ENCODE measurements around the gene BCL7C.
"Not testable (repeated sequence)": the region's sequence is repeated elsewhere in the genome, so short reads cannot be mapped to it uniquely, and the experiment has no call there.

BCL7C gene

DNA sequence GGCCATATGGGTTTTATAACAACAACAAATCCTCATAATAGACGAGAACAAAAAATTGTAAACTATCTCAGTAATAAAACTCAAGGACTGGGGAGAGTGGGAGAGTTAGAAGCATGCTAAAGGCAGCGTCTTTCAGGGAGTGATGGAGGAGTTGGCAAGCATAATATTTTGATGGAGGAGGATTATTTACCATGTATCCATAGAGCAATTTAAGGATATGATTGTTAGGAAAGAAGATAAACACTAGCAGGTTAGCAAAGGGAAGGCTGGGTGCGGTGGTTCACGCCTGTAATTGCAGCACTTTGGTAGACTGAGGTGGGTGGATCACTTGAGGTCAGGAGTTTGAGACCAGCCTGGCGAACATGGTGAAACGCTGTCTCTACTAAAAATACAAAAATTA is 27.8 kb downstream of the BCL7C start:
- Histone ChIP-seq H3K4me2 (no peak overlapping the region), H3K27me3 (ENCODE audit: insufficient read depth, low read depth) (no peaks in the 10 kb centered on the region), H2AFZ (ENCODE audit: low read depth) (no peak overlapping the region), H3K4me3 (IDR thresholded peaks at IDR 0.05; ENCODE audit: insufficient read depth, low read depth, low read length) (no peak overlapping the region), H3K9ac (no peak overlapping the region), H3K4me1 (ENCODE audit: low read depth, poor library complexity, severe bottlenecking) (no peaks in the 10 kb centered on the region), H3K36me3 (ENCODE audit: insufficient read depth) (no peaks in the 10 kb centered on the region), H4K20me1 (ENCODE audit: insufficient read depth) (no peaks in the 10 kb centered on the region), H3K79me2 (ENCODE audit: insufficient read depth, low read depth) (no peaks in the 10 kb centered on the region), H3K27ac (no peak overlapping the region)
- TF ChIP-seq, protein P1, sequence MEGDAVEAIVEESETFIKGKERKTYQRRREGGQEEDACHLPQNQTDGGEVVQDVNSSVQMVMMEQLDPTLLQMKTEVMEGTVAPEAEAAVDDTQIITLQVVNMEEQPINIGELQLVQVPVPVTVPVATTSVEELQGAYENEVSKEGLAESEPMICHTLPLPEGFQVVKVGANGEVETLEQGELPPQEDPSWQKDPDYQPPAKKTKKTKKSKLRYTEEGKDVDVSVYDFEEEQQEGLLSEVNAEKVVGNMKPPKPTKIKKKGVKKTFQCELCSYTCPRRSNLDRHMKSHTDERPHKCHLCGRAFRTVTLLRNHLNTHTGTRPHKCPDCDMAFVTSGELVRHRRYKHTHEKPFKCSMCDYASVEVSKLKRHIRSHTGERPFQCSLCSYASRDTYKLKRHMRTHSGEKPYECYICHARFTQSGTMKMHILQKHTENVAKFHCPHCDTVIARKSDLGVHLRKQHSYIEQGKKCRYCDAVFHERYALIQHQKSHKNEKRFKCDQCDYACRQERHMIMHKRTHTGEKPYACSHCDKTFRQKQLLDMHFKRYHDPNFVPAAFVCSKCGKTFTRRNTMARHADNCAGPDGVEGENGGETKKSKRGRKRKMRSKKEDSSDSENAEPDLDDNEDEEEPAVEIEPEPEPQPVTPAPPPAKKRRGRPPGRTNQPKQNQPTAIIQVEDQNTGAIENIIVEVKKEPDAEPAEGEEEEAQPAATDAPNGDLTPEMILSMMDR (conservative IDR thresholded peaks at IDR 0.05; ENCODE audit: low read depth, low read length), result no peak

DNA sequence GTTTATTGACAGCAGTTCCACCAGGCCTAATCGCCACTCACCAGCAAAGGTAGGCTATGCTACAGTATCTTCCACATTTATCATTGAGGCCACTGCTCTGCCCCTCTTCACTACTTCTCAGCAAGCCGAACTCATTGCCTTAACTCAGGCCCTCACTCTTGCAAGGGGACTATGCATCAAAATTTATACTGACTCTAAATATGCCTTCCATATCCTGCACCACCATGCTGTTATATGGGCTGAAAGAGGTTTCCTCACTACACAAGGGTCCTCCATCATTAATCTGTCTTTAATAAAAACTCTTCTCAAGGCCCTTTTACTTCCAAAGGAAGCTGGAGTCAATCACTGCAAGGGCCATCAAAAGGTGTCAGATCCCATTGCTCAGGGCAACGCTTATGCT is 30.7 kb downstream of the BCL7C start:
- H3K27me3 ChIP-seq (ENCODE audit: insufficient read depth, low read depth); H3K9ac ChIP-seq; H3K27ac ChIP-seq; H3K4me1 ChIP-seq (ENCODE audit: low read depth, poor library complexity, severe bottlenecking); H3K4me3 ChIP-seq (IDR thresholded peaks at IDR 0.05; ENCODE audit: insufficient read depth, low read depth, low read length); H3K36me3 ChIP-seq (ENCODE audit: insufficient read depth); H3K79me2 ChIP-seq (ENCODE audit: insufficient read depth, low read depth); H3K4me2 ChIP-seq; H4K20me1 ChIP-seq (ENCODE audit: insufficient read depth); H2AFZ ChIP-seq (ENCODE audit: low read depth): not testable (repeated sequence)

DNA sequence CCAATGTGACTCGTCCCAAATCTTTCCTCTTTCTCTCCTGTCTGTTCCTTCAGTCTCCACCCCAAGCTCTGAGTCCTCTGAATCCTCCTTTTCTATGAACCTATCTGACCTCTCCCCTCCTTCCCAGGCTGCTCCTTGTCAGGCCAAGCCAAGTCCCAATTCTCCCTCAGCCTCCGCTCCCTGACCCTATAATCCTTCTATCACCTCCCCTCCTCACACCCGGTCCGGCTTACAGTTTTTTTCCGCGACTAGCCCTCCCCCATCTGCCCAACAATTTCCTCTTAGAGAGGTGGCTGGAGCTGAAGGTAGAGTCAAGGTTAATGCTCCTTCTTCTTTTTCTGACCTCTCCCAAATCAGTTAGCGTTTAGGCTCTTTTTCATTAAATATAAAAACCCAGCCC is 33.1 kb downstream of the BCL7C start:
- H3K4me3 ChIP-seq (IDR thresholded peaks at IDR 0.05; ENCODE audit: insufficient read depth, low read depth, low read length); H3K9ac ChIP-seq; H2AFZ ChIP-seq (ENCODE audit: low read depth); H3K36me3 ChIP-seq (ENCODE audit: insufficient read depth); H3K4me2 ChIP-seq; H3K27me3 ChIP-seq (ENCODE audit: insufficient read depth, low read depth); H3K79me2 ChIP-seq (ENCODE audit: insufficient read depth, low read depth); H3K27ac ChIP-seq; H4K20me1 ChIP-seq (ENCODE audit: insufficient read depth); H3K4me1 ChIP-seq (ENCODE audit: low read depth, poor library complexity, severe bottlenecking): not testable (repeated sequence)

DNA sequence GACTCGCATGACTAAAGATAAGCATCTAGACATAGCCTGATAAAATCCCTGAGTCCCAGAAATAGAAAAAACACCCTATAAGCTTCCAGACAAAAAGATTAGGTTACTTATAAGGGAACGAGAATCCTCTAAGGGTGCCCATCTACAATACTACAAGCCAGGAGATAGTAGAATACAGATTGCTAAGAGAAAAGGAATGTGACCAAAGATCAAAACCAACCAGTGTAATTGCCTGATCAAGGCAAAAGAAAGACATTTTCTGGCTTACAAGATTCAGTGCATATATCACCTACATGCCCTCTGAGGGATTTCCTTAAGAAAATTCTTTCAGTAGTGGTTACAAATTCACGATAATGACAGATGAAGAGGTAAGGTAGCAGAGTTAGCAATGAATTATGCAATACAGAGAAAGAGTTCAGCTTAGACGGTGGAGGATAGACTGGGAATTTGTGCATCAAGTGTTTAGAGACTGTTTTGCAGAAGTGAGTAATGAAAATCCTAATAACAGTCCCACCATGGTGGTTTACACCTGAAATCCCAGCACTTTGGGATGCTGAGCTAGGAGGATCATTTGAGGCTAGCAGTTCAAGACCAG is 35.0 kb downstream of the BCL7C start:
- Histone ChIP-seq H2AFZ (ENCODE audit: low read depth) (no peak overlapping the region), H4K20me1 (ENCODE audit: insufficient read depth) (no peaks in the 10 kb centered on the region), H3K79me2 (ENCODE audit: insufficient read depth, low read depth) (no peaks in the 10 kb centered on the region), H3K9ac (no peak overlapping the region), H3K4me1 (ENCODE audit: low read depth, poor library complexity, severe bottlenecking) (no peaks in the 10 kb centered on the region), H3K4me3 (IDR thresholded peaks at IDR 0.05; ENCODE audit: insufficient read depth, low read depth, low read length) (no peak overlapping the region), H3K4me2 (no peak overlapping the region), H3K36me3 (ENCODE audit: insufficient read depth) (no peaks in the 10 kb centered on the region), H3K27ac (no peak overlapping the region), H3K27me3 (ENCODE audit: insufficient read depth, low read depth) (no peaks in the 10 kb centered on the region)
- TF ChIP-seq, protein P1 (conservative IDR thresholded peaks at IDR 0.05; ENCODE audit: low read depth, low read length), result no peak

DNA sequence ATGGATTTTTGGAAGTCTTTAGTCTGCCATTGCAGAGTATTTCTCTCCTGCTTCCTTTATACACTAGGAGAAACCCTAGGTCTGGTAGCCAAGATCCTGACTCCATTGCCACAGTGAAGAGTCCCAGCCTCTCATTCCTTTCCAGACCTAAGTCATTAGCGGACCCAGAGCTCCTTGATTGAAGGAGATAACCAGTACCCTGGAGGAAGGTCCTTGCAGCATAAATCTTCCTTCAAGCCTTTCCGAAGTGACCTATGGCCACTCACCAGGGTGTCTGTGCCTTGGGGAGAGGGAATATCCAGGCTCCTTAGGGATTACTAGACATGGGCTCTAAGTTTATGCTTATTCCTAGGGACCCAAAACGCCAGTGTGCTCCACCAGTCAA is 35.8 kb downstream of the BCL7C start:
- no peak overlapping the region for H3K4me2 ChIP-seq
- TF ChIP-seq, protein P1 (conservative IDR thresholded peaks at IDR 0.05; ENCODE audit: low read depth, low read length), result no peak

More for the DNA sequence above, 35.8 kb downstream of the BCL7C start:
- Histone ChIP-seq H3K9ac (no peak overlapping the region), H3K36me3 (ENCODE audit: insufficient read depth) (no peaks in the 10 kb centered on the region), H3K79me2 (ENCODE audit: insufficient read depth, low read depth) (no peaks in the 10 kb centered on the region), H3K27ac (no peak overlapping the region), H3K4me3 (IDR thresholded peaks at IDR 0.05; ENCODE audit: insufficient read depth, low read depth, low read length) (no peak overlapping the region), H3K27me3 (ENCODE audit: insufficient read depth, low read depth) (no peaks in the 10 kb centered on the region), H3K4me1 (ENCODE audit: low read depth, poor library complexity, severe bottlenecking) (no peaks in the 10 kb centered on the region), H4K20me1 (ENCODE audit: insufficient read depth) (no peaks in the 10 kb centered on the region), H2AFZ (ENCODE audit: low read depth) (no peak overlapping the region)
